GM12864 (cell line): ENCODE results near the gene BARHL2.

Experiments used
- DNase-seq: peaks from one replicate; pipeline ENCODE4 v3.0.0-alpha.2; 2011; ENCODE audit warnings: low read depth
- H3K4me3 ChIP-seq: 2 replicates; pipeline ENCODE4 v1.5.1; 2011; ENCODE audit warnings: mild to moderate bottlenecking, low read depth, low read length, control low read depth
- TF ChIP-seq, protein P1 (sequence below): IDR thresholded peaks from 2 replicates; pipeline ENCODE4 v1.5.1; 2011; ENCODE audit warnings: low read depth, mild to moderate bottlenecking, moderate library complexity, low read length, control low read depth, inconsistent platforms; ENCODE audit errors: missing control alignments

BARHL2 gene

DNA sequence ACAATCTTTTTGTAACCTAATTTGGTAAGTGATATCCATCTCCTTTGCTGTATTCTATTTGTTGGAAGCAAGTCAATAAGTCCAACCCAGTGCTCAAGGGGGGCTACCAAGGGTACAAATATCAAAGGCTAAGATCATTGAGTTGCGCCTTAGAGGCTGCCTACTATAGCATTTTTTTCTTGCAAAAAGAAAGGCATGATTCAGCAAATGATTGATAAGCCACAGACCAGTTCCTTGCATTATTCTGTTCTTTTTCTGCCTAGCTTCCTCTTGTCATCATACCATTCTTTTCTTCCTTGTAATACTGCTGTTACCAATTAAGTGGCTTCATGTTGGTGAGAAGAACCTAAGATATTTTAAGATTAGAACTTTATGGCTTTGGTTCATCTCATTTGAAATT is 29.8 kb upstream of the BARHL2 start:
- no peak overlapping the region for H3K4me3 ChIP-seq
- no peak for DNase-seq
- TF ChIP-seq, protein P1, sequence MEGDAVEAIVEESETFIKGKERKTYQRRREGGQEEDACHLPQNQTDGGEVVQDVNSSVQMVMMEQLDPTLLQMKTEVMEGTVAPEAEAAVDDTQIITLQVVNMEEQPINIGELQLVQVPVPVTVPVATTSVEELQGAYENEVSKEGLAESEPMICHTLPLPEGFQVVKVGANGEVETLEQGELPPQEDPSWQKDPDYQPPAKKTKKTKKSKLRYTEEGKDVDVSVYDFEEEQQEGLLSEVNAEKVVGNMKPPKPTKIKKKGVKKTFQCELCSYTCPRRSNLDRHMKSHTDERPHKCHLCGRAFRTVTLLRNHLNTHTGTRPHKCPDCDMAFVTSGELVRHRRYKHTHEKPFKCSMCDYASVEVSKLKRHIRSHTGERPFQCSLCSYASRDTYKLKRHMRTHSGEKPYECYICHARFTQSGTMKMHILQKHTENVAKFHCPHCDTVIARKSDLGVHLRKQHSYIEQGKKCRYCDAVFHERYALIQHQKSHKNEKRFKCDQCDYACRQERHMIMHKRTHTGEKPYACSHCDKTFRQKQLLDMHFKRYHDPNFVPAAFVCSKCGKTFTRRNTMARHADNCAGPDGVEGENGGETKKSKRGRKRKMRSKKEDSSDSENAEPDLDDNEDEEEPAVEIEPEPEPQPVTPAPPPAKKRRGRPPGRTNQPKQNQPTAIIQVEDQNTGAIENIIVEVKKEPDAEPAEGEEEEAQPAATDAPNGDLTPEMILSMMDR, result no peak

DNA sequence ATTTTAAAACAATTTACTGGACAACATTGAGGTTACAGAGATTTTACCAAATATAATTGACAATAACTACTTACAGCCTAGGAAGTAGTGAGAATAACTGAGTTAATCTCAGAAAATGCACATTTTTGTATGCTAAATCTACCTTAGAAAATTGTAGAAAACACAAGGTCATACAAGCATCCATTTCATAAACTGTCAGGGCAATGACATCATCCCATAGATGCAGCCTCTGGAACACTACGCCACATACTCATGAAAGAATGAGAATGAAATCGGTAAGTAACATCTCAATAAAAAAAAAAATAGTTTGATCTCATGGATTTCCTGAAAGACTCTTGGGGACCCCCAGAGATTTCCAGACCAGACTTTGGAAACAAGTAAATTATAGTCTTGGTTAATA is 28.9 kb upstream of the BARHL2 start:
- TF ChIP-seq, protein P1, result no peak
- no peak overlapping the region for H3K4me3 ChIP-seq
- no peak for DNase-seq

DNA sequence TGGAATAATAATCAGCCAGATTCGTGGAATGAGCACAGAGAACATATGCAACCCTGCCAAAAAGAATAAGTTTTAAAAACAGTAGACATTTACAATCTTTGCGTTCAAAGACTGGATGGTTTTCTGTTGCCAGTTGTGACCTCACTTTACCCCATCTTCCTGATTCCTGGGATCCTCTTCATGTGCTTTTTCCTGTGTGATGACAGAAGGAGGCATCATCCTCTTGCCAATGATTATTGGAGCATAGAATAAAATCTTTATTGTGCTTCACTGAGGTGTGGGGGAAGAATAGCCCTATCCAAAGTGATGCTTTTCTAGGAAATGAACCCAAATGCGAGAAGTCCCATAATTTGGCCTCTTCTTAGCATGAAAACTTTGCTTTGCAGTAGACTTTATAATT is 15.0 kb upstream of the BARHL2 start:
- H3K4me3 ChIP-seq, result no peak overlapping the region
- TF ChIP-seq, protein P1, result no peak
- no peak for DNase-seq

DNA sequence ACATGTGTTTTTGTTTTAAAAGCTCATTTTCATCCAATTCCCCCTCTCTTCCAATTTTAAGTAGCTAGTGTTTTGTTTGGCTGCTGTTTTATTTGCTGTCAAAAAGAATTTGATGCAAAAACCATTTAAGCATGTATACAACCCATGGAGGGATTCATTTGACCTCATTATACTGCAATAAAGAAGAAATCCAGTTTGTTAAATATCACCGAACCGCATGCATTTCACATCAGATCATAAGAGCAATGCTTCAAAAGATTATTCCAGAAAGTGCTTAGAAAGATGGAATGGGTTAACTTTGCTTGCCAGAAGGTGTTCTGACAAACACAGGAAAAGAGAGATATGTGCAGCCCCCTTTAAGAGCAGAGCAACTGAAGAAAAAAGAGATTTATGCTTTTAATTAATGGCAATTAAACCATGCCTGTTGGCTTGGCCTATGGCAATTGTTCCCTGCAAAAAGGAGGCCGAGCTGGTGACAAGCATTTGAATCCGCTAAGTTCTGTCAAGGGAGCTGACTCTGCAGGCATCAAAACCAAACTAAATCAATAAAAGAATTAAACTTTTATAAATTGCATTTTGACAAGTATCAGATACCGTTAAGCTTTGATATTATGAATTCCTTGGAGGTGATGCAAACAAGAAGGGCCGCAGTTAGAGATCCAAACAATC is 14.4 kb upstream of the BARHL2 start:
- TF ChIP-seq, protein P1, result no peak
- H3K4me3 ChIP-seq, result no peak overlapping the region
- no peak for DNase-seq

DNA sequence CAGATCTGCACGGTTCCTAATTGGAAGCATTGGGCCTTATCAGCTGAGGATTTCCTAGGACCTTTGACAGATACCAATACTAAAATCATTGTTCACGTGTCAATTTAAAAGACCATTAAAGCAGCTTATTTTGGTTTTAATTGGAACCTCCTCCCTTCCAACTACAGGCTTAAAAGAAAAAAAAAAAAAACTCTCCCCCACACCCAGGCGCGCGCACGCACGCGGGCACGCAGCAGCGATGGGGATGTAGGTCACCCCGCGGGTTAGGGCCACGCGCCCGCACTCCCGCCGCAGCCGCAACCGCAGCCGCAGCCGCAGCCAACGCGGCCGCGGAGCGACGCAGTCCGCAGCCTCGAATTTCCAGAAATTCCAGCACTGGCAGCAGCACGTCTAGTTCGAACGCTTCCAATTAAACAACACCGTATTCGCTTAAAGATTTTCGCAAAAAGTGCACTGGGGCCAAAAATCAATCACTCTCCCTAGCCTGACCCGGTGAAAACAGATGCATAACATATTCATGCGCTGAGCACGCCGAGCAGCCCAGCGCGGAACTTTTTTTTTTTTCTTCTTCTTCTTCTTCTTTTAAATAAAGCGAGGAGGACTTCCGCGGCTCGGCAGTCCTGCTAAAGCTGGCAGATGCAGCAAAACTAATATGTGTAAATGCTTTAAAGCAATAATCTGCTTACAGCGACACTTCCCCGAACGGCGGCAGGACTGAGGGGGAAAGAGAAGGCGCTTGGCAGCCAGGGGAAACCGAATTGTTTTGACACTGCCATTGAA is 13.3 kb upstream of the BARHL2 start:
- TF ChIP-seq, protein P1, result no peak
- no peak for DNase-seq
- no peak overlapping the region for H3K4me3 ChIP-seq

DNA sequence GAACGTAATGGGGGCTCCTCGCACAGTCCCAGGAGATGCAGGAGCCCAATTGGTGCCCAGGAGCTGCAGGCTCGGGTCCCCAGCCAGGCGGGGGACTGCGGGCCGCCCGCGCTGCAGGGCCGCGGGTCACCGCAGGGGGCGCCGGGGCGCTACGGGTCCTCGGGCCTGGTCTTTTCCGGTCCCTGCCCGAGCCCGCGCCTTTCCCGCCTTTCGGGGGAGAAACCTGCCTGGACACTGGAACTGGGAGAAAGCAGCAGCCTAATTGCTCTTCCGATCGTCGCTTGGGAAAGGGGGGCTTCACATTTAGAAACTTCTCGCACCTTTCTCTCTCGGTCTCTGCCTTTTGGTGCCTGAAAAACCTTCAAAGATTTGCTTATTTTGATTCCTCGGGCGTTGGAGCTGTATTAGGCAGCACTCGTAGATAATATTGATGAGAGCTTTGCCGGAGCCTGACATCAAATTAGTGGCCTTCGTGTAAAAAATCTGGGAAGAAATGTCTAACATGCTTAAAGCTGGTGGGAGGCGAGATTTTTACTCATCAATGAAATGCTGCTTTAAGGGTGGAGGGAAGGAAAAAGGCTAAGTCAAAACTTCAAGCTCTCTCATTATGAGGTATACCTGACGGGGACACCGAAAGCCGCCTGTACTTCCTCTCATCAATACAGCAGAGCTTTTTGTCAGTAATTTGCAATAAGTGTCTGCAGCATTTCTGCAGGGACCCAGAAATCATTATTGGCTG is 12.6 kb upstream of the BARHL2 start:
- DNase-seq, result no peak
- no peak overlapping the region for H3K4me3 ChIP-seq
- TF ChIP-seq, protein P1, result peak; percentile 27
